Measurements from ENCODE around the gene CCDC92B.

- TF ChIP-seq POLR2A (IDR thresholded peaks at IDR 0.05; ENCODE audit: low read depth, low read length) (no peak), POLR2AphosphoS5 (IDR thresholded peaks at IDR 0.05; ENCODE audit: low read depth, low read length) (no peak)
Measured at GRCh38 chr17:2708585-2709182, 40.8 kb downstream of the CCDC92B start.
